Small intestine (tissue), 7 donors: ENCODE measurements around the gene UGT1A1. TPM values are rescaled to one million over a fixed set of nuclear protein-coding genes. Genes with fewer than 3 reads are reported as not detected.

ENCODE experiments used
- DNase-seq, 2 donors: peaks; one replicate each; pipeline versions ENCODE4 v3.0.0 to v3.0.0-alpha.2; 2013
- FAIRE-seq: peaks from 2 replicates; lab custom pipeline; 2012; peaks lifted over from hg19 to GRCh38; lab: Jason Lieb, UNC
- H3K27ac ChIP-seq, 3 donors: one replicate each; pipeline ENCODE4 v1.5.1; 2013; ENCODE audit warnings: low read length in 2 of 3, mild to moderate bottlenecking in 2 of 3, control low read depth in 1 of 3, inconsistent platforms in 1 of 3, low read depth in 1 of 3, moderate library complexity in 1 of 3
- H3K27me3 ChIP-seq, 3 donors: one replicate each; pipeline ENCODE4 v1.6.1; 2013; ENCODE audit warnings: low read length in 3 of 3, inconsistent platforms in 1 of 3; ENCODE audit not compliant: control insufficient read depth in 3 of 3, insufficient read depth in 3 of 3
- H3K36me3 ChIP-seq, 3 donors: one replicate each; pipeline ENCODE4 v1.6.1; 2013; ENCODE audit warnings: low read length in 3 of 3, inconsistent platforms in 1 of 3, low read depth in 1 of 3, mild to moderate bottlenecking in 1 of 3, moderate library complexity in 1 of 3; ENCODE audit not compliant: control insufficient read depth in 3 of 3, insufficient read depth in 2 of 3
- H3K4me1 ChIP-seq, 3 donors: one replicate each; pipeline ENCODE4 v1.6.1; 2013; ENCODE audit warnings: low read length in 2 of 3, inconsistent platforms in 1 of 3, low read depth in 1 of 3, mild to moderate bottlenecking in 1 of 3, moderate library complexity in 1 of 3; ENCODE audit not compliant: control insufficient read depth in 3 of 3, insufficient read depth in 2 of 3
- H3K4me3 ChIP-seq, 3 donors: one replicate each; pipeline ENCODE4 v1.5.1; 2013; ENCODE audit warnings: low read length in 3 of 3, control low read depth in 1 of 3, inconsistent platforms in 1 of 3, low read depth in 1 of 3, mild to moderate bottlenecking in 1 of 3, moderate library complexity in 1 of 3
- H3K9me3 ChIP-seq, 2 donors: one replicate each; pipeline ENCODE4 v1.6.1; 2013; ENCODE audit warnings: low read depth in 1 of 2, low read length in 1 of 2; ENCODE audit not compliant: control insufficient read depth in 2 of 2, insufficient read depth in 1 of 2
- WGBS, 3 donors: extraction: QIAGEN DNeasy Blood & Tissue Kit; methylation state at CpG; one replicate each; pipeline ENCODE4 v1.1.7; 2013; 5-methylcytosine and 5-hydroxymethylcytosine counted together
- polyA plus RNA-seq, 4 donors: library from polyadenylated mRNA; stranded (reverse) in 3 of 4; unstranded in 1 of 4; fragments of 200-250 nt in 3 of 4; fragments of 120-200 nt in 1 of 4; gene quantifications; one replicate each; pipeline versions ENCODE4 v1.2.1 to v1.2.3, GENCODE V29; 2013
- donor health status: healthy with polysubstance abuse.
- donor health status: control.
- donor health status: control.
- donor health status: Bipolar disorder and iron deficiency.
- donor health status: healthy.

UGT1A1 gene
- polyA plus RNA-seq, 4 donors: 0.38 to 78.9 (median 28.0) TPM

DNA sequence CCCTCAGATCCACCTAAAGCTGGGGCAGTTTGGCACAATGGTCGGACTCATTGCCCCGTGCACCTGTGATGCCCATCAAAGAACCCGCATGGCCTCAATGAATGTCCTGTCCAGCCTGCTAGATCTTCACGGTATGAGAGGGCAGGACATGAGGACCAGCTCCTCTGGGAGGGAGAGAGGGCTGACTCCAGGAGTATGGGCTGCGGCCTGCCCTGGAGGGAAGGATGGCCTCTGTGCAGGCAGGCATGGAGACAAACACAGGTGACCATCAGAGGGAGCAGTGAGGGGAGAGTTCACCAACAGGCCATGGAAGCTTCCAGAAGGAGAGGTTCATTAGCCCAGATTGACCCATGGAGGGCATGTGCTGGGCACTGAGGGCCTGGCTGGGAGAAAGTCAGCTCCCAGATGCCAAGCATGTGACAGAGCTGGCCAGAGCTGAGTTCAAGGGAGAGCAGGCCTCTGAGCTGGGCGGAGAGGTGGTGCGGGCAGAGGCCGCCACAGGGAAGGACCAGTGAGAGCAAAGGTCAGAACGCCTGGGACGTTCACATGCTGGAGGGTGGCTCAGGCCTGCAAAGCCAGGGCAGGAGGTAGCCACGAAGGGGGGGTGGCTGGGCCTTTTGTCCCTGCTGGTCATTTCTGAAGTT, 58.0 kb downstream of the UGT1A1 start:
- no peak overlapping the region for H3K4me3 ChIP-seq
- peaks cover 0 to 2% of the 10 kb centered on the region in 2 donors for H3K9me3 ChIP-seq
- 67 to 84% (median 68%) methylated on average over 11 of the region's 11 CpGs for WGBS, 3 donors
- no peaks in the 10 kb centered on the region for H3K27me3 ChIP-seq
- peak overlapping the region in 1 of 3 donors; percentile 50 for H3K27ac ChIP-seq
- no peaks in the 10 kb centered on the region for H3K36me3 ChIP-seq
- no peak for FAIRE-seq
- H3K4me1 ChIP-seq: peaks cover 0 to 23% (median 4%) of the 10 kb centered on the region in 3 donors
- DNase-seq: peak; percentile 34 to 42

DNA sequence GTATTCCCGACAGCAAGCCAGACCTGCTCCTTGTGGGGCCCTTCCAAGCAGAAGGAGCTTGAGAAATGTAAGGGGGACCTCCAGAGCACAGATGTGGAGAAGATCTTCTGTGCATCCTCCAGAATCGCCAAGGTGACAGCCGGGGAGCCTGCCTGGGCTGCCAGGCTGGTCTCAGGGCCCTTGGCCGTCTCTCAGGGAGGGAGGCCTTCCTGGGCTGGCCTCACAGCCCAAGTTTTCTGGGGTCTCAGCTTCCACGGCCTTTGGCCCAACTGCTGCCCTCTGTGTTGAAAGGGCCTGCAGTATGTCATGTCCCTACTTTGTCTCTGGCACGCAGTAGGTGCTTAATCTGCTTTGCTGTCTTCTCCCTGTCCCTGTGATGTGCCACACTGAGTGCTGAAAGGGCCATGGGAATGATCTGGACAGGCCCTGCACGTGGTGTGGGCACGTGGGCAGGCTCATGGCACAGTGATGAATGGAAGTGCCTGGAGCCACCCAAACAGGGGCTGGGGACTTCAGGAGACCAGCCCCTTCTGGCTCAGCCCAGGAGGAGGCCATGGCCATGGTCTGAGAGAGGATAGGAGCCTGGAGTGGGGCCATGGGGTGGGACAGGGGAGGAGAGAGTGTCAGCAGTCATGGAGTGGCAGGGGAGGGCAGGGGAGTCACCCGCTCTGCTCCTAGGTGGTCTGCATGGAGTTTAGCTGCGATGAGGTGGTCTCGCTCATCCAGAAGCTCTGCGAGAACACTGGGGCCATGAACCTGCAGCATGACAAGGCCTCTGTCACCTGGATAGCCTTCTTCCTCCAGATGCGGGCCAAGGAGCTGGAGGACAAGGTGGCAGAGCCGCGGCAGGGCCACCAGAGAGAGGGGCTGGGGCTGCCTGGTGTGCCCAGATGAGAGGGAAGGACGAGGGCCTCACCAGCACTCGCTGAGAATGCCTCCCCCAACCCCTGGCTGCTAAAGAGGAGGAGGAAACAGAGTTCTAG, 58.9 kb downstream of the UGT1A1 start:
- Histone ChIP-seq H3K27ac (no peak overlapping the region), H3K4me1 (peaks cover 0 to 23% (median 4%) of the 10 kb centered on the region in 3 donors), H3K4me3 (no peak overlapping the region), H3K9me3 (peaks cover 0 to 2% of the 10 kb centered on the region in 2 donors), H3K36me3 (no peaks in the 10 kb centered on the region), H3K27me3 (no peaks in the 10 kb centered on the region)
- no peak for DNase-seq
- FAIRE-seq: no peak
- WGBS, 3 donors: 75 to 88% (median 83%) methylated on average over 17 of the region's 17 CpGs

DNA sequence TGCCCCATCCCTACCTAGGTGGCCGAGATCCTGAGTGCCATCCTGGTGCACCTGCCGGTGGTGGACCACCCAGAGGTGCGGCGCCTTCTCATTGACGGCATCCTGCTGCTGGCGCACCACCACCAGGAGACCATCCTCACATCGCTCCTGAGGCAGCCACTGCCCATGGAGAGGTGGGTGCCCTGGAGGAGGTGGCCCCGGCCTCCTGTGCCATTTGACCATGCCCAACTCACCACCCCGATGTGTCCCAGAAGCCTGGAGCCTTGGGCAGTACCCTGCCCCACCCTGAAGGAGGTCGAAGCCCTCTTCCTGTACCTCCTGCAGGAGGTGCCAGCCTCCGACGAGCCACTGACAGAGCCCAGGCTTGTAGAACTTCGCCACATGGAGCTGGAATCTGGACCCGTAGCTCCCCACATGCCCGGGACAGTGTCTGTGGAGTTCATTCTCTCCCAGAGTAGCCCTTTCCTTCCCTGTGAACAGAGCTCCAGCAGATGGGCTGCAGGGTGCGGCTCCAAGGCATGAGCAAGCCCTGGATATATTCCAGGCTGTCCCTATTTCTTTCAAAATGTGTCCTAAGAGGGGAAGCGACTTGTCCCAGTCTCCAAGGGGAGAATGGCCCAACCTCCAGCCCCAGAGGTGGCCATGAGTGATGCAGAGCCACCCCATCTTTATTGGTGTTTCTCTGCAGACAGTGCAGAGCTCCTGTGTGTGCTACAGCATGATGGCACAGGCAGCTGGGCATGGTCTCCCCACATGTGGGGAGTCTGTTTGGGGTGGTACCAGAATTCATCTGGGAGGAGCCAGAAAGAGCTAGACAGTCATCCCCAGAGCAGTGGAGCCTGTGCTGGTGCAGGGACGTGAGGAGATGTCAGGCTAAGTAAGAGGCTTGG, 60.1 kb downstream of the UGT1A1 start:
- DNase-seq: peak in 1 of 2 donors; percentile 25
- FAIRE-seq: no peak
- Histone ChIP-seq H3K36me3 (no peaks in the 10 kb centered on the region), H3K9me3 (peaks cover 0 to 2% of the 10 kb centered on the region in 2 donors), H3K27me3 (no peaks in the 10 kb centered on the region), H3K4me1 (peaks cover 0 to 23% (median 4%) of the 10 kb centered on the region in 3 donors), H3K4me3 (no peak overlapping the region), H3K27ac (no peak overlapping the region)
- WGBS, 3 donors: 77 to 85% (median 84%) methylated on average over 17 to 18 of the region's 18 CpGs

DNA sequence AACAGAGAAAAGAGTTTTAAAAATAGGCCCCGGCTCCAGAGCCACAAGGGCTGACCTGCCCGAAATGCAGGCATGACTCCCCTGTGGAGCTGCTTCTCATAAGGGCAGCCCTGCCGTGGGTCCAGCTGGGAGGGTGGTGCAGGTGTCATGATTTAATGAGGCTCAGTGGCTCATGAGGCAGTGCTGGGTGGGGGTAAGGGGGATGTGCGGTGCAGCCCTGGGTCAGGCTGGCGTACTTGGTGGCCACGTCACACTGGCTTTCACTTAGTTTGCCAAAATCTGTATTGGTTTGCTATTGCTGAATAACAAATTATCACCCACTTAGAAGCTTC, 60.7 kb downstream of the UGT1A1 start:
- Histone ChIP-seq H3K4me3 (no peak overlapping the region), H3K9me3 (peaks cover 0 to 2% of the 10 kb centered on the region in 2 donors), H3K4me1 (peaks cover 0 to 23% (median 4%) of the 10 kb centered on the region in 3 donors), H3K27ac (no peak overlapping the region), H3K36me3 (no peaks in the 10 kb centered on the region), H3K27me3 (no peaks in the 10 kb centered on the region)
- DNase-seq (no peak), FAIRE-seq (no peak)
- WGBS, 3 donors: 83 to 95% (median 89%) methylated on average over 6 of the region's 6 CpGs

DNA sequence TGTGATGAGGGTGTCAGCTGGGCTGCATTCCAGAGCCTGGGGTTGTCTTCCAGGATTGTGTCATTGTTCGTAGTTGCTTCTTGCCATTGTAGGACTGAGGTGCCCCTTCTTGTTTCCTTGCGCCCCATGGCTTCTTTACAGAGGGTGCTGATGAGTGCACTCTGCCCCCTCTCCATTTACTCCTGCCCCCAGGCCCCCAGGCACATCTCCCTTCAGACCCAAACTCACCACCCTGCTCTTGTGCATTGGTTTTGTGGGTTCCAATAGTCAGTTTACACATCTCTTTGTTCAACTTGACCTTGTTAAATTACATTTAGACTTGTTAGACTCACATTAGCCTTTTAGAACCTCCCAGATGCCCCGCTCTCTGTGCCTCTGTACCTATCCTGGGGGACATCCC, 61.1 kb downstream of the UGT1A1 start:
- Histone ChIP-seq H3K27ac (no peak overlapping the region), H3K4me1 (peaks cover 0 to 23% (median 4%) of the 10 kb centered on the region in 3 donors), H3K36me3 (no peaks in the 10 kb centered on the region), H3K9me3 (peaks cover 0 to 2% of the 10 kb centered on the region in 2 donors), H3K27me3 (no peaks in the 10 kb centered on the region), H3K4me3 (no peak overlapping the region)
- 90 to 100% (median 94%) methylated on average over 3 of the region's 3 CpGs for WGBS, 3 donors
- FAIRE-seq: no peak
- DNase-seq: no peak

DNA sequence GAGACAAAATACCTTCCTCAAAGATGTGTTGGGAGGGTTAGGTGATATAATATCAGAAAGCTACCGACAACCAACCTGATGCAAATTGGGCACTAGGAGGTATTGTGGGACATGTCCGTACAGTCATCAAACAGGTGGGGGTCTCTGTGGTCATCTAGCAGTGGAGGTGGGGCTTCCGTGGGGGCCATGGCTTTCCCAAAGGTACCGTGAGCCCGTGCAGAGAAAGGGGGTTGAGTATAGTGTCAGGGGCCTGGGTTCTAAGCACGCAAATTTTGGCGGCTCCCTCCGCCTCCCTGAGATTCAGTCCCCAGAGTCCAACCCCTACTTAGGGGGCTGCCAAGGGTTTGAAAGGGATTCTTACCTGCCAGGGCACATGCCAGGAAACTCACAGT, 61.6 kb downstream of the UGT1A1 start:
- Histone ChIP-seq H3K27ac (no peak overlapping the region), H3K27me3 (no peaks in the 10 kb centered on the region), H3K9me3 (no peaks in the 10 kb centered on the region), H3K36me3 (no peaks in the 10 kb centered on the region), H3K4me3 (no peak overlapping the region), H3K4me1 (peaks cover 0 to 19% (median 4%) of the 10 kb centered on the region in 3 donors)
- no peak for DNase-seq
- 70 to 91% (median 79%) methylated on average over 8 of the region's 8 CpGs for WGBS, 3 donors
- FAIRE-seq: no peak

DNA sequence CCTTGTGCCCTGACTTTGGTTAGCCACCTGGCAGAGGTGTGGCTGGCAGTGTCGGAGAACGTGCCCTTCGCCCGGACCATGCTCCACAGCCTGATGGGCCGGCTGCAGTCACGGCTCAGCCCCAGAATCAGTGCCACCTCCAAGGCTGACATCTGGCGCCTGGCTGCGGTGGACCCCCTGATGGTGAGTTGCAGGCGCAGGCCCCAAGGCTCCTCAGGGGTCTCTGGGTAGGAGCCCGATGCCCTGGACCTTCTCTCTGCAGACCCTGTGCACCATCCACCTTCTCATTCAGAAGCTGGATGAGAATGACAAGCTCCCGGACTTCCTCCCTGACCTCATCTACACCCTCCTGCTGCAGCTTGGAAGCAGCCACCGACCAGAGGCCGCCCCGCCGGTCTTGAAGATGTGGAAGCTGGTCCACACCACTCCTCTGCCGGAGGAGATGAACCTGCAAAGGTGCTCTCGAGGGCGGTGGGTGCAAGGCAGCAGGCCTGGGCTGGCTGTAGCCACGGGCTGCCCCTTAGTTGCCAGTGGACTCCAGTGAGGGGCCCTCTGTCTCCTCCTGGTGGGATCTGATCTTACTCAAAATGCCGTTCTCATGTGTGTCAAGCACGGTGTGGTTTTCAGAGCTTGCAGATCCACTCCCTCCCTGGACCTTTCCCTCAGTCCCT, 62.2 kb downstream of the UGT1A1 start:
- peaks cover 0 to 15% (median 4%) of the 10 kb centered on the region in 3 donors for H3K4me1 ChIP-seq
- DNase-seq (peak in 1 of 2 donors; percentile 82), FAIRE-seq (no peak)
- peak overlapping the region in 1 of 3 donors; percentile 1 for H3K27ac ChIP-seq
- WGBS, 3 donors: 37 to 75% (median 60%) methylated on average over 21 of the region's 21 CpGs
- H3K36me3 ChIP-seq: no peaks in the 10 kb centered on the region
- no peaks in the 10 kb centered on the region for H3K27me3 ChIP-seq
- no peaks in the 10 kb centered on the region for H3K9me3 ChIP-seq
- H3K4me3 ChIP-seq: no peak overlapping the region
